ENCODE measurements around the gene ADCY9. TPM values are rescaled to one million over a fixed set of nuclear protein-coding genes. Genes with fewer than 3 reads are reported as not detected.

The ADCY9 gene
- polyA plus RNA-seq, 1 donor (not counting 4 experiments of a cell fraction or from before 2014, with no cell fraction given): 3.0 TPM

DNA sequence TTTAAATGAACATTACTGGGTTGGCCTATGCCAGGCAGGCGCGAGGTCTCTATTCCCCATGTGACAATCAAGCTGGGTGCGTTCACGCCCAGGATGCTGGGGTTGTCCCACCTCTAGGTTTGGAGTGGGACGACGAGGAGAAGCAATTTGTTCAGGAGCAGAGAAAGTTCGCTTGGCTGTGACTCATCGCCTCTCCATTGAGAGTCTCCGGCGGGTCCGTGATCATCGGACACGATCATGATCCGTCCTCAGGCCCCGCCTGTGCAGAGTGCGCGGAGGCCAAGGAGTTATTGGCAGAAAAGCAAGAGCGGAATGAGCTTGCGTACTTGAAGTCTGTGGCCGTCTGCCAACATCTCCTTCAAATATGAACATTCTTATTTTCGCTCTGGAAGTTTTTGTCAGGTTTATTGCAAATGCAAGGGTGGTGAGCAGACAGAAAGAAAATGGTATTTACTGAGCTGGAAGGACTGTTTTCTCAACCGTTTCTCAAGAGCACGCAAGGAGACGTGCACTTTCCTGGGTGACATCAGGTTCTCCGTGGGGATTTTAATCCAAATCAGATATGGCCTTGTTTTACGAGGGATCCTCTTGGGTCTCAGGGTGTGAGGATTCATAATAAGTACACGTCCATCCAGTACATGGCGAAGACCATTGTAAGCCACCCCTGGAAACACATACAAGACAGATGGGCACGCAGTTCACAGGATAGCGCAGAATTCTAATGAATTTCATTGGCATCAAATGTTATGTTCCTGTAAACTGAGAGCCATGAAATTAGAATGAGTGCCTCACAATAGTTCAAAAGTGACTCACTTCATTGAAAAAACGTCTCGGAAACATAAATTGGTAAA is 165.7 kb downstream of the ADCY9 start:
- Histone ChIP-seq H3K27ac (ENCODE audit: control insufficient read depth, insufficient read depth, low read length) (no peak overlapping the region), H3K79me2 (ENCODE audit: control insufficient read depth, insufficient read depth, low read length) (no peaks in the 10 kb centered on the region), H3K9me3 (ENCODE audit: control insufficient read depth, low read depth, low read length) (no peaks in the 10 kb centered on the region), H3K9ac (ENCODE audit: control insufficient read depth, extremely low read depth, insufficient read depth, low read length) (no peak overlapping the region), H3K4me1 (ENCODE audit: control insufficient read depth, extremely low read depth, insufficient read depth, low read length) (peaks cover 25% of the 10 kb centered on the region), H4K20me1 (ENCODE audit: control insufficient read depth, extremely low read depth, insufficient read depth, low read length) (peaks cover 2% of the 10 kb centered on the region), H2AFZ (ENCODE audit: control insufficient read depth, low read length) (peak overlapping the region; percentile 65), H3K4me3 (ENCODE audit: control insufficient read depth in 2 of 3, extremely low read depth in 1 of 3, insufficient read depth in 2 of 3, low read depth in 1 of 3, low read length in 3 of 3) (peak overlapping the region in 1 of 3 experiments; percentile 43), H3K9me1 (ENCODE audit: control insufficient read depth, extremely low read depth, insufficient read depth, low read length) (no peaks in the 10 kb centered on the region), H3K4me2 (ENCODE audit: control insufficient read depth, extremely low read depth, insufficient read depth, low read depth, low read length) (peak overlapping the region; percentile 75), H3K27me3 (ENCODE audit: control insufficient read depth, extremely low read depth, insufficient read depth, low read length) (peaks cover 11% of the 10 kb centered on the region), H3K36me3 (ENCODE audit: control insufficient read depth in 2 of 2, extremely low read depth in 1 of 2, insufficient read depth in 2 of 2, low read length in 2 of 2) (no peaks in the 10 kb centered on the region)
- dilution Hi-C loops (cut with MboI; ENCODE audit: extremely low pct_ligation_motif_present, low sequenced_read_pairs): no loop called here
- FAIRE-seq (peak; percentile 39), DNase-seq (ENCODE audit: low read depth, low spot score) (no peak)
- TF ChIP-seq, protein P1, sequence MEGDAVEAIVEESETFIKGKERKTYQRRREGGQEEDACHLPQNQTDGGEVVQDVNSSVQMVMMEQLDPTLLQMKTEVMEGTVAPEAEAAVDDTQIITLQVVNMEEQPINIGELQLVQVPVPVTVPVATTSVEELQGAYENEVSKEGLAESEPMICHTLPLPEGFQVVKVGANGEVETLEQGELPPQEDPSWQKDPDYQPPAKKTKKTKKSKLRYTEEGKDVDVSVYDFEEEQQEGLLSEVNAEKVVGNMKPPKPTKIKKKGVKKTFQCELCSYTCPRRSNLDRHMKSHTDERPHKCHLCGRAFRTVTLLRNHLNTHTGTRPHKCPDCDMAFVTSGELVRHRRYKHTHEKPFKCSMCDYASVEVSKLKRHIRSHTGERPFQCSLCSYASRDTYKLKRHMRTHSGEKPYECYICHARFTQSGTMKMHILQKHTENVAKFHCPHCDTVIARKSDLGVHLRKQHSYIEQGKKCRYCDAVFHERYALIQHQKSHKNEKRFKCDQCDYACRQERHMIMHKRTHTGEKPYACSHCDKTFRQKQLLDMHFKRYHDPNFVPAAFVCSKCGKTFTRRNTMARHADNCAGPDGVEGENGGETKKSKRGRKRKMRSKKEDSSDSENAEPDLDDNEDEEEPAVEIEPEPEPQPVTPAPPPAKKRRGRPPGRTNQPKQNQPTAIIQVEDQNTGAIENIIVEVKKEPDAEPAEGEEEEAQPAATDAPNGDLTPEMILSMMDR (optimal IDR thresholded peaks at IDR 0.05 in 1 of 3, IDR thresholded peaks at IDR 0.05 in 1 of 3, conservative IDR thresholded peaks at IDR 0.05 in 1 of 3; ENCODE audit: extremely low read depth in 1 of 3, insufficient read depth in 2 of 3, low read length in 3 of 3): no peak
- no peak for TF ChIP-seq EZH2 (IDR thresholded peaks at IDR 0.05; ENCODE audit: low read length)

DNA sequence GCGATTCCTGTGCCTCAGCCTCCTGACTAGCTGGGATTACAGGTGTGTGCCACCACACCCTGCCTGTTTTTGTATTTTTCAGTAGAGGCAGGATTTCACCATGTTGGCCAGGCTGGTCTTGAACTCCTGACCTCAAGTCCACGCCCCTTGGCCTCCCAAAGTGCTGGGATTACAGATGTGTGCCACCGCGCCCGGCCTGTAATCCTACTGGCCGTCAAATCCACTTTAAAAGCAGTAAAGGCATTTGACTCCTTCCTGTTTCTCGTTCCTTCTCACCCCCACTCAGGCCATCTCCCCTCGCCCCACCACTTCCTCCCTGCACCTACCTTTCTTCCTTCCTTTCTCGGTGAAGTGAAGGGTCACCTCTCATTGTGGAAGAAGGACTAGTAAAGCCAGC is 166.3 kb downstream of the ADCY9 start:
- Histone ChIP-seq H2AFZ (ENCODE audit: control insufficient read depth, low read length) (peak overlapping the region; percentile 65), H3K27ac (ENCODE audit: control insufficient read depth, insufficient read depth, low read length) (no peak overlapping the region), H3K9me1 (ENCODE audit: control insufficient read depth, extremely low read depth, insufficient read depth, low read length) (no peaks in the 10 kb centered on the region), H3K4me2 (ENCODE audit: control insufficient read depth, extremely low read depth, insufficient read depth, low read depth, low read length) (peak overlapping the region; percentile 75), H3K27me3 (ENCODE audit: control insufficient read depth, extremely low read depth, insufficient read depth, low read length) (peaks cover 11% of the 10 kb centered on the region), H4K20me1 (ENCODE audit: control insufficient read depth, extremely low read depth, insufficient read depth, low read length) (peaks cover 2% of the 10 kb centered on the region), H3K9ac (ENCODE audit: control insufficient read depth, extremely low read depth, insufficient read depth, low read length) (no peak overlapping the region), H3K4me1 (ENCODE audit: control insufficient read depth, extremely low read depth, insufficient read depth, low read length) (peaks cover 25% of the 10 kb centered on the region), H3K9me3 (ENCODE audit: control insufficient read depth, low read depth, low read length) (no peaks in the 10 kb centered on the region), H3K4me3 (ENCODE audit: control insufficient read depth in 2 of 3, extremely low read depth in 1 of 3, insufficient read depth in 2 of 3, low read depth in 1 of 3, low read length in 3 of 3) (peak overlapping the region in 1 of 3 experiments; percentile 43), H3K36me3 (ENCODE audit: control insufficient read depth in 2 of 2, extremely low read depth in 1 of 2, insufficient read depth in 2 of 2, low read length in 2 of 2) (no peaks in the 10 kb centered on the region), H3K79me2 (ENCODE audit: control insufficient read depth, insufficient read depth, low read length) (no peaks in the 10 kb centered on the region)
- TF ChIP-seq EZH2 (IDR thresholded peaks at IDR 0.05; ENCODE audit: low read length): no peak
- TF ChIP-seq, protein P1 (optimal IDR thresholded peaks at IDR 0.05 in 1 of 3, IDR thresholded peaks at IDR 0.05 in 1 of 3, conservative IDR thresholded peaks at IDR 0.05 in 1 of 3; ENCODE audit: extremely low read depth in 1 of 3, insufficient read depth in 2 of 3, low read length in 3 of 3): no peak
- DNase-seq (ENCODE audit: low read depth, low spot score) (no peak), FAIRE-seq (no peak)
- dilution Hi-C loops (cut with MboI; ENCODE audit: extremely low pct_ligation_motif_present, low sequenced_read_pairs): no loop called here
